Spleen (tissue), 11 donors: ENCODE results near the gene PTPN4. TPM values are rescaled to one million over a fixed set of nuclear protein-coding genes. Genes with fewer than 3 reads are reported as not detected.

ENCODE experiments used
- DNase-seq: peaks from one replicate; pipeline ENCODE4 v3.0.0-alpha.2; 2020
- H3K27ac ChIP-seq, 8 donors: fragments of 200-600 bp; sonication (generic) in 7 of 8; 1 replicate in 4 of 8; 2 replicates in 4 of 8; pipeline versions ENCODE4 v1.5.0 to v1.8.0; 2016 to 2021; ENCODE audit warnings: inconsistent platforms in 4 of 8, mild to moderate bottlenecking in 4 of 8, moderate library complexity in 1 of 8
- H3K27me3 ChIP-seq, 7 donors: fragments of 200-600 bp; sonication (generic) in 6 of 7; replicated peaks in 1 of 7; 1 replicate in 4 of 7; 2 replicates in 3 of 7; pipeline versions ENCODE4 v1.5.0 to v1.8.0; 2016 to 2021; ENCODE audit warnings: inconsistent platforms in 3 of 7, mild to moderate bottlenecking in 1 of 7
- H3K36me3 ChIP-seq, 6 donors: fragments of 200-600 bp; sonication (generic) in 5 of 6; 1 replicate in 4 of 6; 2 replicates in 2 of 6; pipeline versions ENCODE4 v1.5.0 to v1.8.0; 2016 to 2021; ENCODE audit warnings: inconsistent platforms in 2 of 6
- H3K4me1 ChIP-seq, 6 donors: fragments of 200-600 bp; sonication (generic) in 5 of 6; 1 replicate in 3 of 6; 2 replicates in 3 of 6; pipeline versions ENCODE4 v1.5.0 to v1.8.0; 2016 to 2021; ENCODE audit warnings: inconsistent platforms in 3 of 6
- H3K4me3 ChIP-seq, 8 donors: fragments of 200-600 bp; sonication (generic) in 7 of 8; 1 replicate in 4 of 8; 2 replicates in 4 of 8; pipeline versions ENCODE4 v1.5.0 to v1.8.0; 2016 to 2021; ENCODE audit warnings: inconsistent platforms in 4 of 8, mild to moderate bottlenecking in 4 of 8, moderate library complexity in 2 of 8
- H3K9me3 ChIP-seq, 8 donors: fragments of 200-600 bp; sonication (generic) in 7 of 8; 1 replicate in 4 of 8; 2 replicates in 4 of 8; pipeline versions ENCODE4 v1.5.0 to v1.8.0; 2016 to 2021; ENCODE audit warnings: inconsistent platforms in 4 of 8
- POLR2A ChIP-seq, 3 donors: fragments of 450-650 bp; IDR thresholded peaks; one replicate each; pipeline ENCODE4 v1.5.1; 2017; ENCODE audit warnings: antibody characterized with exemption in 3 of 3, mild to moderate bottlenecking in 1 of 3
- POLR2AphosphoS5 ChIP-seq, 3 donors: sonication (generic); formaldehyde crosslinking; IDR thresholded peaks; one replicate each; pipeline ENCODE4 v1.5.1; 2017; ENCODE audit warnings: antibody characterized with exemption in 3 of 3
- WGBS, 5 donors: extraction: QIAGEN DNeasy Blood & Tissue Kit in 3 of 5; methylation state at CpG; one replicate each; pipeline versions ENCODE4 v1.1.5 to v1.1.7; 2013 to 2018; 5-methylcytosine and 5-hydroxymethylcytosine counted together
- intact Hi-C: fragments of 100-400 bp; cut with DNase I; formaldehyde crosslinking; loops from one replicate; pipeline ENCODE4 v1.15.0; 2023; ENCODE audit warnings: low total_unique reads
- polyA plus RNA-seq, 3 donors: library from polyadenylated mRNA; stranded (reverse); fragments of 200-250 nt; gene quantifications; one replicate each; pipeline ENCODE4 v1.2.1, GENCODE V29; 2013
- total RNA-seq, 7 donors: library from RNA; depleted of rRNA in 3 of 7; stranded (reverse); fragments of >200 nt in 3 of 7; fragmentation: NEBNext Ultra II Directional in 4 of 7; extraction: Animal tissue kit (Norgen Biotek cat#: 25700) in 4 of 7; gene quantifications; one replicate each; pipeline versions ENCODE4 v1.1.0 to v1.2.1, GENCODE V29; 2016 to 2021
- TF ChIP-seq, protein P1 (sequence below), 11 experiments: fragments of 200-600 bp in 7 of 11; fragments of 450-650 bp in 4 of 11; sonication (generic) in 4 of 11; IDR thresholded peaks in 8 of 11; conservative IDR thresholded peaks in 3 of 11; 1 replicate in 7 of 11; 2 replicates in 4 of 11; pipeline versions ENCODE4 v1.4.0 to v1.8.0; 2016 to 2021; ENCODE audit warnings: antibody characterized with exemption in 11 of 11, inconsistent platforms in 4 of 11, mild to moderate bottlenecking in 1 of 11
- donor health status: healthy with polysubstance abuse.
- donor health status: DM: no; HTN: no; CAD: no; lungs with moderate emphysema.
- donor health status: DM: no; HTN: no; CAD: no.
- donor health status: Bipolar disorder and iron deficiency.
- donor health status: healthy.
- donor health status: DM: no; HTN: no; CAD: no.
- donor health status: DM: yes; HTN: yes; CAD: no.

PTPN4 gene
- total and polyA plus RNA-seq, 10 donors = 2.4 to 50.9 (median 37.1) TPM

DNA sequence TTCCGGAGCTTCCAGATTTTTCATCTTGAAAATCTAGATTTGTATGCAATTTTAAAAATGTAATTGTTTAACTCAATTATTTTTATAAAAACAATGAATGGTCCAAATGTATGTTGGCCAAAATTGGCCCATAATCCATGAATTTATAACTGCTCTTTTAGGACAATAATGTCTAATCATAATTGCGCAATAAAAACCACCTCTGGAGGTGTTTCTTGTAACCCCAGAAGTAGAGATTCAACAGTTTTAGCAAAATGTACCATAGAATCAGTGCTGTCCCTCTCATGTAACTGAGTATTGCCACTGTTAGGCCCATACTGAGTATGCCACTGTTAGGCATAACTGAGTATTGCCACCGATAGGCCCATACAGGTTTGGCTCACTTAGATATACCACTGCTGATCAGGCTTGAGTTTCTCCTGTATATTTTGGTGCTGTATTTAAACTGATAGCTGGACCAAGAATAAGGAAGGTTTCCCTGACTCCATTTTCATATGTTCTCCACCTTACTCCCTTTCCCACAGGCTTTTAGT lies 182.3 kb downstream of the PTPN4 start:
- intact Hi-C loops = no loop called here
- H3K4me1 ChIP-seq = peaks cover 0 to 14% (median 0%) of the 10 kb centered on the region in 6 donors
- WGBS, 5 donors = 63 to 98% (median 78%) methylated on average over 3 of the region's 3 CpGs

DNA sequence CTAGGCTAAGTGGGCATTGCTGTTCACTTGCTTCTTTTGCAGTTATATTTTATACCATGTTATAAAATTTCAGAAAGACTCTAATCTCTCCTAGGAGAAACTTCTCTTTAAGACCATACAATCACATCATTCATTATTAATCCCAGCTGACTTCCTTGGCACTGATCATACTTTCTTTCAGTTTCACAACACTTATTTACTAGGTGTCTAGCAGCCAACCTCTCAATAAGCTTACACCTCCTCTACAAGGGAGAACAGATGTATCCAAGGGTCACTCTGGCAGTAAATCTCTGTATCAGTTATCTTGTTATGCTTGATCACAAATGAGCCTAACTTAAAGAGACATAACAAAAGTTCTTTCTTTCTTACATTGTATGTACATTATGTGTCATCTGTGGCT lies 183.3 kb downstream of the PTPN4 start:
- TF ChIP-seq, protein P1, sequence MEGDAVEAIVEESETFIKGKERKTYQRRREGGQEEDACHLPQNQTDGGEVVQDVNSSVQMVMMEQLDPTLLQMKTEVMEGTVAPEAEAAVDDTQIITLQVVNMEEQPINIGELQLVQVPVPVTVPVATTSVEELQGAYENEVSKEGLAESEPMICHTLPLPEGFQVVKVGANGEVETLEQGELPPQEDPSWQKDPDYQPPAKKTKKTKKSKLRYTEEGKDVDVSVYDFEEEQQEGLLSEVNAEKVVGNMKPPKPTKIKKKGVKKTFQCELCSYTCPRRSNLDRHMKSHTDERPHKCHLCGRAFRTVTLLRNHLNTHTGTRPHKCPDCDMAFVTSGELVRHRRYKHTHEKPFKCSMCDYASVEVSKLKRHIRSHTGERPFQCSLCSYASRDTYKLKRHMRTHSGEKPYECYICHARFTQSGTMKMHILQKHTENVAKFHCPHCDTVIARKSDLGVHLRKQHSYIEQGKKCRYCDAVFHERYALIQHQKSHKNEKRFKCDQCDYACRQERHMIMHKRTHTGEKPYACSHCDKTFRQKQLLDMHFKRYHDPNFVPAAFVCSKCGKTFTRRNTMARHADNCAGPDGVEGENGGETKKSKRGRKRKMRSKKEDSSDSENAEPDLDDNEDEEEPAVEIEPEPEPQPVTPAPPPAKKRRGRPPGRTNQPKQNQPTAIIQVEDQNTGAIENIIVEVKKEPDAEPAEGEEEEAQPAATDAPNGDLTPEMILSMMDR (IDR thresholded peaks at IDR 0.05 in 8 of 11, conservative IDR thresholded peaks at IDR 0.05 in 3 of 11) = no peak
- TF ChIP-seq POLR2AphosphoS5 (IDR thresholded peaks at IDR 0.05) (no peak), POLR2A (IDR thresholded peaks at IDR 0.05) (no peak)
- intact Hi-C loops = no loop called here
- no peak overlapping the region for H3K4me3 ChIP-seq
- peaks cover 0 to 61% (median 8%) of the 10 kb centered on the region in 6 donors for H3K36me3 ChIP-seq
- no peak for DNase-seq
- H3K27me3 ChIP-seq = no peaks in the 10 kb centered on the region
- no peaks in the 10 kb centered on the region for H3K9me3 ChIP-seq
- no peak overlapping the region for H3K27ac ChIP-seq
- peaks cover 0 to 14% (median 0%) of the 10 kb centered on the region in 6 donors for H3K4me1 ChIP-seq

More for the DNA sequence above, 182.3 kb downstream of the PTPN4 start:
- Histone ChIP-seq H3K9me3 (no peaks in the 10 kb centered on the region), H3K36me3 (peaks cover 0 to 61% (median 10%) of the 10 kb centered on the region in 6 donors), H3K27me3 (no peaks in the 10 kb centered on the region), H3K27ac (no peak overlapping the region), H3K4me3 (no peak overlapping the region)
- TF ChIP-seq, protein P1 (IDR thresholded peaks at IDR 0.05 in 8 of 11, conservative IDR thresholded peaks at IDR 0.05 in 3 of 11) = no peak
- no peak for TF ChIP-seq POLR2A (IDR thresholded peaks at IDR 0.05)
- TF ChIP-seq POLR2AphosphoS5 (IDR thresholded peaks at IDR 0.05) = no peak
- DNase-seq = no peak

DNA sequence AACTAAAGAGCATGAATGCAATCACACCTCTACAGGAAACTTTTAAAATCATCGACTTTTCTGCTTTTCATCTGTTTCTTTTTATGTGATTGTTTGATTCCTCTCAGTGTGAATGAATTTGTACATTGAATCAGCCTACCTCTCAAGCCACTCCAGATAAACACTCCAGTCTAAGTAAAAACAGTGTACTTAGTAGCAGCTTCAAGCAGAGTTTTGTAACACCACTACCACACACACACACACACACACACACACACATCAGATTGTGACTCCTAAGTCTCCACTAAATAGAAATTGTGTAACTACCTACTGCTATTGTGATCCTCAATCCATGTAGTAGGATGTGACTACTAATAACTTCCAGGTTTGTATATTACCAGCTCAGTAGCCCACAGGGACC lies 187.8 kb downstream of the PTPN4 start:
- Histone ChIP-seq H3K9me3 (no peaks in the 10 kb centered on the region), H3K27me3 (no peaks in the 10 kb centered on the region), H3K4me1 (peaks cover 0 to 12% (median 0%) of the 10 kb centered on the region in 6 donors), H3K27ac (no peak overlapping the region), H3K36me3 (peaks cover 0 to 77% (median 13%) of the 10 kb centered on the region in 6 donors), H3K4me3 (no peak overlapping the region)
- intact Hi-C loops = no loop called here
- TF ChIP-seq POLR2AphosphoS5 (IDR thresholded peaks at IDR 0.05) (no peak), POLR2A (IDR thresholded peaks at IDR 0.05) (no peak)
- TF ChIP-seq, protein P1 (IDR thresholded peaks at IDR 0.05 in 8 of 11, conservative IDR thresholded peaks at IDR 0.05 in 3 of 11) = no peak
- WGBS, 5 donors = 84 to 93% (median 87%) methylated on average over 1 of the region's 1 CpG
- no peak for DNase-seq

DNA sequence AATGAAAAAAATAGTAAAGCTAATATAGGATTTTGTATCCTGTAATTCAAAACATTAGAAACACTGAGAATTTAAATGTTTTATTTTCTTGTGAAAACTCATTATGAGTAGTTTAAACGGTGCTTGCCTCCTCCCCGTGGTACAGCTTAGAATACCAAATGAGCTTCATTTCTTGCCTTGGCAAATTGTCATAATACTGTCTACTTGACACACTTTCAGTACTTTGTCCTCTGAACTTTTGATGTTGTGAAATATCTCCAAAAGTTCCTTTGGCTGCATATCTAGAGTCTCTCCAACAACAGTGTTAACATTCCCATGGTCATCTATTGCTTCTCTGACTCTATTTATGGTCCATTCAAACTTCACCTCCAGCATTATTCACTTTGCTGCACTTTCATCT lies 191.2 kb downstream of the PTPN4 start:
- H3K4me1 ChIP-seq = peaks cover 0 to 5% (median 0%) of the 10 kb centered on the region in 6 donors
- H3K4me3 ChIP-seq = no peak overlapping the region
- peaks cover 0 to 92% (median 26%) of the 10 kb centered on the region in 6 donors for H3K36me3 ChIP-seq
- no peaks in the 10 kb centered on the region for H3K27me3 ChIP-seq
- H3K9me3 ChIP-seq = no peaks in the 10 kb centered on the region
- TF ChIP-seq, protein P1 (IDR thresholded peaks at IDR 0.05 in 8 of 11, conservative IDR thresholded peaks at IDR 0.05 in 3 of 11) = no peak
- TF ChIP-seq POLR2A (IDR thresholded peaks at IDR 0.05) (no peak), POLR2AphosphoS5 (IDR thresholded peaks at IDR 0.05) (no peak)
- intact Hi-C loops = no loop called here
- DNase-seq = no peak
- H3K27ac ChIP-seq = no peak overlapping the region
- 61 to 90% (median 73%) methylated on average over 2 of the region's 2 CpGs for WGBS, 5 donors
